TTC549 (cell line): ENCODE results near the gene OOSP3.
A peak's percentile ranks its signal among the peaks of the same experiment; 100 is the strongest.
"Not testable (repeated sequence)": the region's sequence is repeated elsewhere in the genome, so short reads cannot be mapped to it uniquely, and the experiment has no call there.

Source experiments
- FAIRE-seq: peaks from 2 replicates; lab custom pipeline; 2012; peaks lifted over from hg19 to GRCh38; lab: Jason Lieb, UNC

OOSP3 gene

DNA sequence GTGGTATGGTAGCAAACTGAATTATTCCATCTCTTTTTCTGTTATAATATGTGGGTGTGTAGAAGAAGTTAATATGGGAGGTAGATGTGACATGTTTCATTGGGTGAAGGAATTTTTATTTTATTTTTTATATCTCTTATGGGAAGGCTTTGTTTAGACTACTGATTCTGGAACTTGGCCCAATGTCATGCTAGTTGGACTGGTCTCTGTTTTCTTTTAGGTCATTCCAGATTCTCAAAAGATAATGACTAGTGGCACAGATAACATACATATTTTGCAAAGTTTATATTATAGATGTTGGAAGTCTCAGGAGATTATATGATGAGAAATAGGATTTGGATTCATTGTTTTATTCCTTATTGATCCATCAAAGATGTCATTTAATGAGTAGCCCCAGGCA lies 1.3 kb upstream of the OOSP3 start:
- FAIRE-seq = no peak

DNA sequence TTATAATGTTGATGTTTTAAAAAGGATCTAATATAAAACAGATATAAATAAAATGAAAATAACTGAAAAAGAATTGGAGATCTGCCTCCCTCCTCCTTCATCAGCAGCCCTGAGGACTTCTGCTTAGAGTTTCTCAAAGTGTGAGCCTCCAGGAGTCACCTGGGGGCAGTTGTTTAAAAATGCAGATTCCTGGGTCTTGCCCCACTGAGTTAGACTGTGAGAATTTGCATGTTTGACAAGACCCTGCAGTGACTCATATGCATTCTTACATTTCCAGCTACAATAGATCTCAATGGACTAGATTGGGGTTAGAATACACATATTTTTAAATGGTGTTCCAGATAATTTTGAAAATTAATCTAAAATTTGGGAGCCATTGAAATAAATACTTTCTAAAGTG lies 798 bp upstream of the OOSP3 start:
- no peak for FAIRE-seq

DNA sequence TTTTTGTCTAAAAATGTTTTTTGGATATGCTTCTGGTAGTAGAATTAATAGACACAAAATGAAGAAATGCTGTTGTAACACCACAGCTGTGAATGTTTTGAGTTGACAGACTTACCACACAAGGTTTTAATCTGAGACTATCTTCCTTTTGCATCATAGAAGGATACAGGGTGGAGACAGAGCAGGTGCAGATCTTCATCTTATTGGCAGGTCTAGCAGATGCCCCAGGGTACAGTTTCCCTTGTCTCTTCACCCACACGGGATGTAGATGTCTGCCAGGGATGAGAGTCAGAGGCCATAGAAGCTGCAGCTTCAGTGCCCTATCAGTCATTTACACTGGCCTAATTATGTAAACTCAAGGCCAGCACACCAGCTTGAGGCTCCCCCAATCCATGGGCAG lies 985 bp downstream of the OOSP3 start:
- FAIRE-seq = no peak

DNA sequence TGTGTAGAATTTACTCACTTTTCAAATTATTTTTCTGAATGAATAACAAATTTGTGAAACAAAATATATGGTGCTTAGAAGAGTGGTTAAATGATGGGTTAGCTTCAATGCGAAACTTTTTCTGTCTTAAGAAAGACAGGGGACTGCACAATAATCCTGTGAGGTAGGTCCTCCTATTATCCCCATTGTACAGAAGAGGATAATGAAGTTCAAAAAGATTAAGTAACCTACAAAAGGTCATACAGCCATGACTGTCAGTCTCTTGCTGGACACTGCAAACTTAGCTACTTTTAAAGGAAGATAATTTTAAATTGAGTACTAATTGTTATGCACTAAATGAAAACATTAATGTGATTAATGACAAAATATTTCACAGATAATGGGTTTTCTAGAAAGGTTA lies 5.0 kb downstream of the OOSP3 start:
- FAIRE-seq = no peak

DNA sequence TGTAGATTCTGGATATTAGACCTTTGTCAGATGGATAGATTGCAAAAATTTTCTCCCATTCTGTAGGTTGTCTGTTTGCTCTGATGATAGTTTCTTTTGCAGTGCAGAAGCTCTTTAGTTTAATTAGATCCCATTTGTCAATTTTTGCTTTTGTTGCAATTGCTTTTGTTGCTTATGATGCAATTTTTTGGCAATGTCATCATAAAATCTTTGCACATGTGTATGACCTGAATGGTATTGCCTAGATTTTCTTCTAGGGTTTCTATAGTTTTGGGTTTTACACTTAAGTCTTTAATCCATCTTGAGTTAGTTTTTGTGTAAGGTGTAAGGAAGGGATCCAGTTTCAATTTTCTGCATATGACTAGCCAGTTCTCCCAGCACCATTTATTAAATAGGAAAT lies 8.6 kb downstream of the OOSP3 start:
- not testable (repeated sequence) for FAIRE-seq

DNA sequence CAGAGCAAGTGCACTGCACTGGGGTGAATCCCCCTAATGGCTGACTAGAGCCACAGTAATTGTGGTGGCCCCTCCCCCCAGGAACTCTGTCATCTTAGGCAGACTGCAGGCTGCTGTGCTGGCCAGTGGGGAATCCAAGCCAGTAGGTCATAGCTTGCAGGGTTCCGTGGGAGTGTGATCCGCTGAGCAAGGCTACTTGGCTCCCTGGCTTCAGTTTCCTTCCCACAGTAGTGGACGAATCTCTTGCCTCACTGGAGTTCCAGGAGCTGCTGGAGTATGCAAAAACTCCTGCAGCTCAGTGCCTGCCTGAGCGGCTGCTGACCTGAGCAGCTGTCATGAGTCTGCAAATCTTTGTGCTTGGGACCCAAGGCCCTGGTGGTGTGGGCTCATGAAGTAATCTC lies 13.2 kb downstream of the OOSP3 start:
- no peak for FAIRE-seq

DNA sequence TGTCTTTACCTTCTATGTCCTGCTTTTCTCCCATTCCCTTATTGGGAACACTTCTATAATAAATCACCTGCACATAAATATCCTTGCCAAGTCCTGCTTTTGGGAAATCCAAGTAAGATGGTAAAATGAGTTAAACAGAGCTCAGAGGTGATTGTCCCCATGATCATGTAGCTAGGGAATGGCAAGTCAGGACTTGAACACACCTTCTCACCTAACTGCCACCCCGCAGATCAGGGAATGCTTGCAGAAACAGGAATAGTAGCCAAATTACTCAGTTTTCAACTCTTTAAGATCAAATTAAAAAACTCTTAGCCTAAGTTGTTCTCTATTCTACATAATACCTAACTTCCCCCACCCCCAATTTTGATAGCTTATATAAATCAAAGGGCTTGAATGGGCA lies 16.0 kb downstream of the OOSP3 start:
- no peak for FAIRE-seq

DNA sequence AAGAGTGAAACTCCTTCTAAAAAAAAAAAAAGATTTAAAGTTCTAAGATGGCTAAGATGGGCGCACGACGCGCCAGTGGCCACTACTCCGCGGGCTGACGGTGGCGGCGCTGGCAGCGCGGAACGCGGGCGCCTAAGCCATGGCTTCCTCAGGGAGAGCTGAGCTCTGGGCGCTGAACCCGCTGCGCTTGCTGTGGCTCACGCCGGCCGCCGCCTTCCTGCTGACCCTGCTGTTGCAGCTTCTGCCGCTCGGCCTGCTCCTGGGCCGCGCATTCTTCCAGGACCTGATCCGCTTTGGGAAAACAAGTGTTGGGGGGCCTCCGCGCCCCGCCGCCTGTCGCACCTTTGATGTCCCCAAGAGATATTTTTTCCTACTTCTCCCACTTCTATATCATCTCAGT lies 19.5 kb downstream of the OOSP3 start:
- FAIRE-seq = no peak

DNA sequence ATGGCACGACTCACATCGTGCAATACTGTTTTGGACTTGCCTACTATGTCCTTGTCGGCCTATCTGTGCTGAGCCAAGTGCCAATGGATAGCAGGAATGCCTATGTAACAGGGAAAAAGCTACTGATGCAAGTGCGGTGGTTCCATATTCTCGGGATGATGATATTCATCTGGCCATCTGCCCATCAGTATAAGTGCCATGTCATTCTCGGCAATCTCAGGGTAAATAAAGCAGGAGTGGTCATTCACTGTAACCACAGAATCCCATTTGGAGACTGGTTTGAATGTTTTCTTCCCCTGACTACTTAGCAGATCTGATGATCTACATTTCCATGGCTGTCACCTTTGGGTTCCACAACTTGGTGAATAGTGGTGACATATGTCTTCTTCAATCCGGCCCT lies 20.1 kb downstream of the OOSP3 start:
- FAIRE-seq = no peak

DNA sequence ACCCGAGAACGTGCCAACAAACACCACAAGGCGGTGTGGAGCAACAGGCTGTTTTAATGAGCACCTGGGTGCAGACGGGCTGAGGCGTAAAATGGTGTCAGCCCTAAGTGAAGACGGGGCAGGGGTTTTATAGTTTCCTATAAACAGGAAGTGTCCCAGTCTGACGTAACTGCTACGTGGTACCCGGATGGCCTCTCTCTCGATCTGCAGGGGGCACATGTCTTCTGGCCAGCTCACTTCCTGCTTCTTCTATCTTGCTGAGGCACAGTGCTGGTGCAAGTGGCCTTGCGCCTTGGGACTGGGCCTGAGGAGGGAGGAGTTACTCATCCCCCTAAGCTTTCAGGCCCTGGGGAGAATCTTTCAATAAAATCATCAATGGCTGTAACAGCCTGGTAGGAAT lies 20.9 kb downstream of the OOSP3 start:
- FAIRE-seq = no peak

DNA sequence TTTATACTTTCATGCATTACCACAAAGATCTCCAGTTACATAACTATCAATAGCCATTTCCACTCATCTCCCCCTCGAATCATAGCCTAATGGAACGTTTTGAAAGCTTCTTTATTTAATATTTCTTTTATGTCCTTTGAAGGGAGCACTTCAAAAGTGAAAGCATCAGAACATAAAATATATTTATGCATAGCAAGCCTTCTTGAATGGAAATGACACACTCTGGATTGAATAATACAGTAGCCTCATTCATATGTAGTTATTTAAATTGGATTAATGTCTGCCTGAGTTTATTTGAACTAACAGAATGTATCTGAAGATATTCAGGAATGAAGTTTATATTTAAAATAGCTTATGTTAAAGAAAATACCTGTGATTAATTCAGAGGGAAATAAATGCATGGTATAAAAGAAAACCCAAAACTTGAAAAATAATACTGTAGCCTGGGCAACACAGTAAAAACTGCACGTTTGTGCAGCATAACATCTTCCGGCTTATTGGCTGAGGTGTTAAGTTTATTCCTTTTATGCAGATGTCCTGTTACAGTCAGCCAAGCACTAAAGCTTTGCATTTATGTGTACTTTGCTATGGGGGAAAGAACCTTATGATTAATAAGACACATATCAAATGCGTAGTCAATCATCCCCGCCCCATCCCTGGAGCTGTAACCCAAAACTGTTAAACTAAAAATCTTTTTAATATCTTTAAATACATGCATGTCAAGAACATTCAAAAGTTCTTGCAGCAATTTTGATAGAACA lies 22.0 kb downstream of the OOSP3 start:
- FAIRE-seq = no peak

DNA sequence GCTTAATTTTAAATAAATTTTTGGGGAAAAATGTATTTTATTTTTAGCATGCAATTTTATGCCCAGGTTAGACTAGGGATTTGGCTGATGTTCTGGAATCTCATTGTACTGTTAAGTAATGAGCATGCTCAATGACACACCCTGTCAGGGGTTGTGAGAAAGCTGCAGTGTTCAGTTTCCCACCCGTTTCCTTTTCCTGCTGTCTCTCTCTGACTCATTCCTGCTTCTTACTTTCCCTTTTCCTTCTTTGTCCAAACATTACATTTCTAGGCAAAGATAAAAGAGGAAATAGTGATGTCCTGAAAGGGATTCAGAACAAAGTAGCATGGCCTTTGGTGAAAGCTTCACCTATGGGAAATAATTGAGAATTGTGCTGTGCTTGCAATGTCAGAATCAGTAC lies 22.7 kb downstream of the OOSP3 start:
- FAIRE-seq = no peak

DNA sequence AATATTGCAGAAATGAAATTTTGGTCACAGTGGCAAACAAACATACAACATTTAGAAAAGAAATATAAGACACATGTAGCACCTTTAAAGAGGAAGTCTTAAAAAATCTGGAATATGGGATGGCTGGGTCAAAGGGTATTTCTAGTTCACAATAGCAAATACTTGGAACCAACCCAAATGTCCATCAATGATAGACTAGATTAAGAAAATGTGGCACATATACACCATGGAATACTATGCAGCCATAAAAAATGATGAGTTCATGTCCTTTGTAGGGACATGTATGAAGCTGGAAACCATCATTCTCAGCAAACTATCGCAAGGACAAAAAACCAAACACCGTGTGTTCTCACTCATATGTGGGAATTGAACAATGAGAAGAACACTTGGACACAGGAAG lies 25.0 kb downstream of the OOSP3 start:
- FAIRE-seq = not testable (repeated sequence)

DNA sequence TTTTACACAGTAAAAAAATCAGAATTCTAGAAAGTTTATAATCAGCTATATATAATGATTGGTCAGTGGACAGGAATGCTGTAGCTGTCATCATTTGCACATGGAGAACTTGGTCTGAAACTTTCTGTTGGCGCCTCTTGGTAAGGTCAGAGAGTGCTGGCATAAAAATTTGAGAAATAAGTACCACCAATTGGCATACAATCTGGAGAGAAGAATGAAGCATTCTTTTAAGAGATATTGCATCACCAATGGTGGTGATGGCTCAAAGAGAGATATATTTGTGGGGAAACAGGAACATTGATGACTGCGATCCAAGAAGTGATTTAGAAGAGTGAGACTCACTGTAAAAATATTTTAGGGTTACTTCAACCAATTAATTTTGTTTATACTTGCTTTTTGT lies 39.9 kb downstream of the OOSP3 start:
- FAIRE-seq = no peak

DNA sequence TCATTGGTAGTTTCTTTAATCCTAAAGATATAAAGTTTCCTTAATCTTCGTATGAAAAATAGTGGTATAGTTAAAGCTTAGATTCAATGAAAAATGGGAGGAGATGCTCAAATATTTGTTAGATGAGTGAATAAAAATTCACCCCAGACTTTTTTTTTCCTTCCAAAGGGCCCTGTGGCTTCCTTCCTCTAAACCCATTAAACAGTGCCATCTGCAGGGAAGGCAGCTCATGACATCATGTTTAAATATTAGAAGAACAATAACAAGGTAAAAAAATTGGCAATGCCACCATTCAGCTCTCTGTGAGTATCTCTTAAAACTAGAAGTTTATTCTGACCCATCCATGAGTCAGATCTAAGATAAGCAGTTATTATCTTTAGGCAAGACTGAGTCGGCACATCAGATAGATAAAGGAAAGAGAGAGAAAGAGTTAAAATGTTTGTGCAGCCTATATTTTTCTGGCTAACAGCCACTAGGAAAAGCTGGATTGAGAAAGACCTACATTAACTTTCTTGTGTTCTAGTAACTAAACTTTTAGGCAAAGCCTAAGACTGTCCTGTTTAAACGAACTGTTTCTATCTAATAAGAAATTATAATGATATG lies 40.5 kb downstream of the OOSP3 start:
- peak; percentile 43 for FAIRE-seq

DNA sequence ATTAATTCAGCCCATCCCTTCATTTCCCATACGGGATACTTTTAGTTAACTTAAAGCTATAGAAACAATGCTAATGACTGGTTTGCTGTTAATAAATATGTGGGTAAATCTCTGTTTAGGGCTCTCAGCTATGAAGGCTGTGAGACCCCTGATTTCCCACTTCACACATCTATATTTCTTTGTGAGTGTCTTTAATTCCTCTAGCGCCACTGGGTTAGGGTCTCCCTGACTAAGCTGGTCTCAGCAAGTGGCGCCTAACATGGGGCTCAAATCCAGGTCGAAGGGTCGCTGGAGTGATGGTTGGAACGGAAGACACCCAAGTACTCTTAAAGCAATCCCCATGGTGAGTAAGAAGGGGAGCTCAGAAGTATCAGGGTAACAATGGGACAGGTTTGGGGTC lies 45.2 kb downstream of the OOSP3 start:
- FAIRE-seq = no peak

DNA sequence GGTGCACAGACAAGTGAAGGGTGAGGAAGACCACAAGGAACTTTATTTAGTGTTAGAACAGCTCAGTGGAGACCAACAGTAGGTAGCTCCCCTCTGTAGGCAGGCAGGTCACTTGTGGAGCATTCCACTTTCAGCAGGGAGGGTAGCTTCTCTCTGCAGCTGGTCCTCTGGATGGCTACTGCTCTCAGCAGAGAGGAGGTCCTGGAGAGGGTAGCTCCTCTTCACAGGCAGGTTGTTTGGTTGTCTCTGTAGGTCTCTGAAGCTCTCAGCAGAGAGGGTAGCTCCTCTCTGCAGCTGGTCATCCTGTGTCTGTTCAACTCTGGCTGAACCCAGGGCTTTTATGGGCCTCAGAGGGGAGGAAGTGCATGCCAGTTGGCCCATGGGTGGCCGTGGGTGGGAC lies 53.1 kb downstream of the OOSP3 start:
- FAIRE-seq = no peak

DNA sequence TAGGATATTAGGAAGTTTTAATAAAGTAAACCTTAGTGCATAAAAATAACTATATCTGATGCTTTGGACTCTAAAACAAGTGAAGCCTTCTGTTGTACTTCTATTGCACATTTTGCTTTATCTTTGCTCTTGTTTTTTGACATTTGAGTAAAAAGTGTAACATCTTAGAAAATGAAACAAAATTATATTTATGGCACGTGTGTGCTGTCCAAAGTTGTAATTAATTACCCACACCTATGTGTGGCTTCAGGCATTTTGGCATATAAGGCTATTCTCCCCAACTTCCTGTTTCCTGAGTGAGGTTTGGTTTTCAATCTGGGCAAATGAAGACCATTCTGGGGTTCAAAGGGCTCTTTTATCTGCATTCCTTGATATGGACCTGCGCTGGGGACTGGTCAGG lies 59.5 kb downstream of the OOSP3 start, which contains the start of gene OOSP1:
Gene OOSP1, plus strand, starts transcription at position 301 of the 400 bp plus-strand sequence. Its CDS starts 23 bp downstream, at position 324.
- FAIRE-seq = no peak

DNA sequence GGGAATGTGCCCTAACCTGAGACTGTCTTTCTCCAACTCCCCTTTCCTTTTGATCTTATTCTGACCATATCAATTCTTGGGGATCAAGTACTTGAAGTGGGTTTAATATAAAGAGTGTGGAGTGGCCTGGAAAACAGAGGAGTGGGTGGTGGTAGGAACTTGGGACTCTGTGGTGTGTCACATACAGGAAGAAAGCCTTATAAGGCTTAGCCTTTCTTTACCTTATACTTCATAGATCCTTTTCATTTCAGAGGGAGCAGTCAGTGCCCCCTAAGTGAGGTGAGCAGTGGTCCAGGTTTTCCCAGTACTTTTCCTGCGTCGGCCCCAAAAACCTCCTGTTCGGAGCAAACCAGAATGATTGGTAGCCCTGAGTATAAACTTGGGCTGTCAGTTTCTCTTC lies 60.1 kb downstream of the OOSP3 start:
- FAIRE-seq = no peak

DNA sequence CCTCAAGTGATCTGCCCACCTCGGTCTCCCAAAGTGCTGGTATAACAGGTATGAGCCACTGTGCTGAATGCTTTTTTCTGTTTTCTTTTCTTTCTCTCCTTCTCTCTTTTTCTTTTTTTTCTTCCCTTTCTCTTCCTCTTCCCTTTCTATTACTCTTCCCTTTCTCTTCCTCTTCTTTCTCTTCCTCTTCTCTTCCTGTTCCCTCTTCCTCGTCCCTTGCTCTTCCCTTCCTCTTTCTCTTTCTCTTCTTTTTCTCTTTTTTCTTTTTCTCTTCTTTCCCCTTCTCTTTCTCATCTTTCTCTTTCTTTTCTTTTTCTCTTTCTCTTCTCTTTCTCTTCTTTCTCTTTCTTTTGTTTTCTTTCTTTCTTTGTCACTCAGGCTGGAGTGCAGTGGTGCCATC lies 60.9 kb downstream of the OOSP3 start:
- FAIRE-seq = no peak

DNA sequence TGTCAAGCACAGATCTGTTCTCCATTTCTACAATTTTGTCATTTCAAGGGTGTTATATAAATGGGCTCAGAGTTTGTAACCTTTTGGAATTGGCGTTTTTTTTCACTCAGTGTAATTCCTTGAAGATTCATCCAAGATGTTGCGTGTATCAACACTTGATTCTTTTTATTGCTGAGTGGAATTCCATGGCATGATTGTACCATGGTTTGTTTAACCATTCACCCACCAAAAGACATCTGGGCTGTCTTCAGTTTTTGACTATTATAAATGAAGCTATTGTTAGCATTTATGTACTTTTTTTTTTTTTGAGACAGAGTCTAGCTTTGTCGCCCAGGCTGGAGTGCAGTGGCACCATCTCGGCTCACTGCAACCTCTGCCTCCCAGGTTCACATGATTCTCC lies 62.5 kb downstream of the OOSP3 start:
- no peak for FAIRE-seq

DNA sequence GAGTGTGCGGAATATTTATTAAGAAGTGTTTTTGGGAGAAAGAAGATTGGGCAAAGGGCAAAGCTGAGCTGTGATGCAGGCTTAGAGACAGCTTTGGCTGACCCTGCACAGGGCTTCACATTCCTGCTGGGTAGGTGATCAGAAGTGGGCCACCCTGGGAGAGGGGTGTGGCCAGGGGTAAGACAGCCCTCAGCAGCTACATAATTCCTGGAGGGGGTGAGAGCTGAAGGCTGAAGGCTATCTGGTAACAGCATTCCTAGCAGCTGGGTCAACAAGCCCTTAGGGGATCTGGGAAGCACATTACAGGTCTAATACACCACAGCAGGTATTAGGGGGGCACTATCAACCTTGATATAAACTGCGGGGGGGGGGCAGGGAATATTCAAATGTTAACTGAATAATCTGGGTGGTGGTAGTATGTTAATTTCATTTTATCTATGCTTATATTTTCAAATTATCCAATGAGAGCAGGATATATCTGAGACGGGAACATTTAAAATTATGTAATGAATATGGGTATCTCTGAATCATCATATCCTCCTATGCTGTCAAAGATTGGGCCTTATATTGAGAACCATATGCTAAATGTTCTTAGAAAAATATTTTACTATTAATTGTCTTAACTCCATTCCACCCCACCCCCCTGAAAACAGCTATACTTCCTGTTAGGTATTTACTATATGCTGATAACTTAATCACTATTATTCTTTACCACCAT lies 65.6 kb downstream of the OOSP3 start:
- FAIRE-seq = no peak

DNA sequence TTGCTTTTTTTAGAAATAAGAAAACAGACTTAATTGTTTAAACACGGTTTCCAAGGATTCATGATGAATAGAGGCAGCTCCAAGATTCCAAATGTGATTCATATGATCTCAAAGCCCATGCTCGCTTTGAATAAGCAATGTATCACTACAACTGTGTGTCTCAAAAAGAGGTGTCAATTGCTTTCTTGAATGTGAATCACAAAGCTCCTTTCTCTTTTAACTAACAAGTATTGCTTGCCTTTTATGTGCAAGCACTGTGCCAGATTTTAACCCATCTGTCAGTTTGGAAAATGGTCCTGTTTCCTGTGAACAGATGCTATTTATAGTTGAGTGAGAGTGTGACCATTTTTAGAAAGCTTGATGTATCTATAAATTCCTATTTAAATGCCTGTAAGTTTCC lies 66.1 kb downstream of the OOSP3 start:
- no peak for FAIRE-seq
